ENCODE results near the gene SLC34A3.
A peak's percentile ranks its signal among the peaks of the same experiment; 100 is the strongest.

The SLC34A3 gene

GRCh38 chr9:137195525-137196220 is 35.0 kb upstream of the SLC34A3 start:
- DNase-seq (ENCODE audit: low read depth in 2 of 2): no peak

- no peak for DNase-seq (ENCODE audit: low read depth in 2 of 2)
Measured at GRCh38 chr9:137198051-137198901, 32.4 kb upstream of the SLC34A3 start.

DNA sequence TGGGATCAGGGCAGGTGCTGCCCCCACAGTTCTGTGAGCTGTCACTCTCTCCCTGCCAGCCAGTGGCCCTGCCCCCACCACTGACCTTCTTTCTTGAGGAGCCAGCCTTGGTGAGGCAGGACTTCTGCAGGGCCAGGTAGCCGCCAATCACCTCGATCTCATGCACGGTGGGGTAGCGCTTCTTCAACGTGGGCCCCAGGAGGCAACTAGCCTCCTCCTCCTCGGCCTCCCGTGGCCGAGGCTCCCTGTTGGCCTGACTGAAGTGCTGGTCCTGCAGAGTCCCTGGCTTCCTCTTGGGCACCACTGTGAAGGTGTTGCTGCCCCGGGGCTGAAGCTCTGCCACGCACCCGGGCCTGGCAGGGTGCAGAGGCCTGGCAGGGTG is 31.8 kb upstream of the SLC34A3 start:
- DNase-seq (ENCODE audit: low read depth in 2 of 2): no peak

- DNase-seq (ENCODE audit: low read depth in 2 of 2): no peak
Measured at GRCh38 chr9:137199411-137200121, 31.1 kb upstream of the SLC34A3 start.

DNA sequence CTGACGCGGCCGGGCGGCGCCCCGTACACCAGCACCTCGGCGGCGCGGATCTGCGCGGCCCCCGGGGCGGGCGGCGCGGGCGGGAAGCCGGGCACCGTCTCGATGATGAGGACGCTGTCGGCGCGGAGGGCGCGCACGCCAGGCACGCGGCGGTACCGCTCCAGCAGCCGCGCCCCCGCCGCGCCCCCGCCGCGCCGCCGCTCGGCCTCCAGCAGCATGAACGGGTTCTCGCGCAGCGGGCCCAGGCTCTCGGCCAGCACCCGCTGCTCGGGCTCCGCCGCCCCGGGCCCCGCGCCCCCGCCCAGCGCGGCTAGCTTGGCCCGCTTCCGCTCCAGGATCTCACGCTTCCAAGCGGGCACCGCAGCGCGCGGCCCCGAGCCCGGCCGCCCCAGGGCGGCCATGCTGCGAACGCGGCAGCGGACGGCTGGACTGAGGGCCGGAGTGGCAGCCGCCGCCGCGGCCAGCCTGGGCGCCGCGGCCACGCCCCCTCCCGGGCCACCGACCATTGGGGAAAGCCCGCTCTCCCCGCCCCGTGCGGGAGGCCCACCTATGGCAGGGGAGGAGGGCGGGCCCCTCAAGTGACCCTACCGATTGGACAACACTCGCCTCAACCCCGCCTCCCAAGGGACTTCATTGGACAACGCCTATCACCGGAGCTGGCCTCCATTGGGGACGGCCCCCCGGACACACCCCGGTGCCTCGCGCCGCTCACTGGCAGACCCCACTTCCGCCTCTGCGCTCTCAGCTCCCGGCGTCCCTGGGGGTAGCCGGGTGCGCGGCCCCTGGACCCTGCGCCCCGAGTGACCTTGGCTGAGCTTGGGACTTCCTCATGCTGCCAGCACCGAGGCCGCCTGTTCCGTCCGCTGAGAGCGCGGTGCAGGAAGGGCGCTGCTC is 30.1 kb upstream of the SLC34A3 start, which contains the start of gene TPRN:
Gene TPRN, minus strand, starts transcription at position 431 of the 894 bp plus-strand sequence. Its CDS starts 30 bp downstream, at position 401.
- DNase-seq (ENCODE audit: low read depth in 2 of 2): peak; percentile 97 to 99

GRCh38 chr9:137201205-137201868 is 29.4 kb upstream of the SLC34A3 start:
- no peak for DNase-seq (ENCODE audit: low read depth in 2 of 2)

DNA sequence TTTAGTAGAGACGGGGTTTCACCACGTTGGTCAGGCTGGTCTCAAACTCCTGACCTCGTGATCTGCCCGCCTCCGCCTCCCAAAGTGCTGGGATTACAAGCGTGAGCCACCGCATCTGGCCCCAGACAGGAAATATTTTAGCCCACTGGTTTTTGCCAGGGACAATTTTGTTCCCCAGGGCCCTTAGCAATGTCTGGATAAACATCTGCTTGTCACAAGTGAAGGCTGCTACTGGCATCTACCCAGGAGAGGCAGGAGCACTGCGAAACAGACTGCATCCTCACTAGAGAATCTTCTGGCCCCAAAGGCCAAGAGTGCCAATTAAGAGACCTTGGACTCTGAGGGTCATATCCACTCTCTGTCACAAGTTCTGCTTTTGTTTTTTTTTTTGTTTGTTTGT is 27.7 kb upstream of the SLC34A3 start:
- no peak for DNase-seq (ENCODE audit: low read depth in 2 of 2)

- no peak for DNase-seq (ENCODE audit: low read depth in 2 of 2)
Measured at GRCh38 chr9:137204731-137205125, 26.0 kb upstream of the SLC34A3 start.

DNA sequence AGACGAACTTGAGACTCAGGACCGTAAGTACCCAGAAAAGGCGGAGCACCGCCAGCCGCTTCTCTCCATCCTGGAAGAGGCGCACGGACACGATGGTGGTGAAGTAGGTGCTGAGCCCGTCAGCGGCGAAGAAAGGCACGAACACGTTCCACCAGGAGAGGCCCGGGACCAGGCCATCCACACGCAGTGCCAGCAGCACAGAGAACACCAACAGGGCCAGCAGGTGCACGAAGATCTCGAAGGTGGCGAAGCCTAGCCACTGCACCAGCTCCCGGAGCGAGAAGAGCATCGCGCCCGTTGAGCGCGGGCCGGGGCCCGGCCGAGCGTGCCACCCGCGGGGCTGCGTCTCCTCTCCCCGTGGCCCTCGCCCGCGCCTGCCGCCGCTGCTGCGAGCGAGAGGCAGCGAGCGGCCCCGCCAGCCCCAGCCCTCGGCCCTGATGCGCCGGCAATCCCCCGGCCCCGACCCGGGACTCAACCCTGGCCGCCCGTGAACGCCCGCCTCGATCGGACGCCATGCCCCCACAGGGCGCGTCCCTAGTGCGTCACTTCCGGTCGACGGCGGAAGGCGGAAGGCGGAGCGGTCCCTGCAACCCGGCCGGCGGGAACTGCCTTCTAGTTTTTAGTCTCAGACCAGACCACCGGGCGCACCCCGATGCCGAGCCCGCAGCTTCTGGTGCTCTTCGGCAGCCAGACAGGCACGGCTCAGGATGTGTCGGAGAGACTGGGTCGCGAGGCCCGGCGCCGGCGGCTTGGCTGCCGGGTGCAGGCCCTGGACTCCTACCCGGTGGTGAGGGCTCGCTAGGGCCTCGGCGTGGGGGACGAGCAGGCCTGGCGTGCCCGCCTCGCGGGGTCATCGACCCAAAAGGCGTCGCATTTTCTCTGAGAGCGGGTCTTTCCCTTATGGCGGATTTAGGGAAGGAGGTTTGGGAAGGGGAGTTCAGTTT is 25.3 kb upstream of the SLC34A3 start, which contains the start of the genes NDOR1 and TMEM203:
Gene NDOR1, plus strand, starts transcription at position 575 of the 944 bp plus-strand sequence. Its CDS starts 78 bp downstream, at position 653.
Gene TMEM203, minus strand, starts transcription at position 523 of the 944 bp plus-strand sequence. Its CDS starts 234 bp downstream, at position 289.
- peak; percentile 90 to 94 for DNase-seq (ENCODE audit: low read depth in 2 of 2)

DNA sequence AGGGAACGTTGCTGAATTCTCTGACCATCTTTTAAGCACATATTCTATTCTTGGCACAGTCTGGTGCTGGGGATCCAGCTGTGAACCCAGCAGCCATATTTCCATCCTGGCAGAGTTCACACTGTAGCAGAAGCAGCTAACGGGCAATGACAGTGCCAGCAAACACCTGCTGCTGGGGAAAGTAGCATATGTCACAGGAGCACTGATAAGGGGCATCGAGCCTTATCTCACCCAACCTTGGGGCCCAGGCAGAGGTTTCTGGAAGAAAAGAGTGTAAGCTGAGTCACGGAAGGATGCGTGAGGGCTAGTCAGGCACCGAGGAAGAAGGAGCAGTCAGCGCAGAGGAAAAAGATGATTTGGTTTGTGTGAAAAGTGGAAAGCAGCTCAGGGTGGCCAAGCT is 24.1 kb upstream of the SLC34A3 start:
- no peak for DNase-seq (ENCODE audit: low read depth in 2 of 2)

GRCh38 chr9:137211532-137211931 is 19.2 kb upstream of the SLC34A3 start:
- no peak for DNase-seq (ENCODE audit: low read depth in 2 of 2)

- no peak for DNase-seq (ENCODE audit: low read depth in 2 of 2)
Measured at GRCh38 chr9:137212520-137212919, 18.2 kb upstream of the SLC34A3 start.

DNA sequence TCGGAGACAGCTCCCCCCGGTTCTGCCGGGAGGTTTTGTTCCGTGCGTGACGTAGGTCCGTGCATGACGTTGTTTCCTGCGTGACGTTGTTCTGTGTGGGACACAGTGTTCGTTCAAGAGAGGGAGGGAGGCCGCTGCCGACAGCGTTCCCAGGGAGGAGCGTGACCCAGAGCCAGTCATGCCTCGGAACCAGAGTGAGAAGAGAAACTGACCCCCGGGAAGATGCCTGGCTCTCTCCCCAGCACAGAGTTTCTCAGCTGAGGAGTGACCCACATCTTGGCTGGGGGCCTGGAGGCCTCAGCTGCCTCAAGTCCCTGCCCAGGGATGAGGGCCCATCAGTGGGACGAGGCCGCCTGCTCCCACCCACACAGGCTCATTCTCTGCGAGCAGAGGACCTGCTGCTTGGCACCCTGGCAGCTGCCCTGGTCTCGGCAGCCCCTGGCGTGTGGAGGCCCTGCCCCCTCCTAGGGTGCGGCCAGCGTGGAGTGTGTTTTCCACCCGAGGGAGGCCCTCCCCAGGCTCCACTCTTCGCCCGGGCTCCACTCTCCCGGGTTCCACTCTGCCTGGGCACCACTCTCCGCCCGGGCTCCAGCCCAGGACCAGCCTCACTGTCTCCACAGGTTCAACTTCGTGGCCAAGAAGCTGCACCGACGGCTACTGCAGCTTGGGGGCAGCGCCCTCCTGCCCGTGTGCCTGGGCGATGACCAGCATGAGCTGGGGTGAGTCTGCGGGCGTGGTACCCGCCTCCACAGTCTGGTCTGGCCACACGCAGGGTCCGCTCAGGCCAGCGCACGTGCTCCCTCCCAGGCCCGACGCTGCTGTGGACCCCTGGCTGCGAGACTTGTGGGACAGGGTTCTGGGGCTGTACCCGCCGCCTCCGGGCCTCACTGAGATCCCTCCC is 17.3 kb upstream of the SLC34A3 start:
- DNase-seq (ENCODE audit: low read depth in 2 of 2): no peak

DNA sequence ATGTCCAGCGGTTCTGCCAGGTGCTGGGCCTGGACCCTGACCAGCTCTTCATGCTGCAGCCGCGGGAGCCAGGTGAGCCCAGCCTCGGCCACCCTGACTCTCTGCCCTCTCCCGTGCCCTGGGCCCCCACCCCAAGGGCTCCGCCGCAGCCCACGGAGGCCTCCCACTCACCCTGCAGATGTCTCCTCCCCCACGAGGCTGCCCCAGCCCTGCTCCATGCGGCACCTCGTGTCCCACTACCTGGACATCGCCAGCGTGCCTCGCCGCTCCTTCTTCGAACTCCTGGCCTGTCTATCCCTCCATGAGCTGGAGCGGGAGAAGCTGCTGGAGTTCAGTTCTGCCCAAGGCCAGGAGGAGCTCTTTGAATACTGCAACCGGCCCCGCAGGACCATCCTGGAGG is 16.1 kb upstream of the SLC34A3 start:
- DNase-seq (ENCODE audit: low read depth in 2 of 2): no peak

GRCh38 chr9:137215196-137215986 is 15.3 kb upstream of the SLC34A3 start:
- no peak for DNase-seq (ENCODE audit: low read depth in 2 of 2)

- DNase-seq (ENCODE audit: low read depth in 2 of 2): no peak
Measured at GRCh38 chr9:137216188-137216965, 14.3 kb upstream of the SLC34A3 start.
